Activated CD4-positive, alpha-beta T cell treated with anti-CD3 and anti-CD28 coated beads for 36 hours (primary cell): ENCODE data around the gene COL17A1. TPM values are rescaled to one million over a fixed set of nuclear protein-coding genes. Genes with fewer than 3 reads are reported as not detected.

Experiments used
- ATAC-seq: fragments of 200-7000 bp; cut with Tn5 transposase; one replicate; pipeline ENCODE4 v1.10.0; 2021; ENCODE audit warnings: mild to moderate bottlenecking, moderate library complexity
- CTCF ChIA-PET: fragments of 350-600 bp; sonication (Branson Sonifier 250); formaldehyde crosslinking; loops from one replicate; lab custom pipeline; 2021; ENCODE audit warnings: antibody characterized with exemption; lab: Charles Lee
- POLR2A ChIA-PET: fragments of 350-600 bp; sonication (Branson Sonifier 250); formaldehyde crosslinking; loops from one replicate; lab custom pipeline; 2021; ENCODE audit warnings: antibody characterized with exemption, inconsistent platforms; lab: Charles Lee
- DNase-seq: peaks from one replicate; pipeline ENCODE4 v3.0.0-alpha.2; 2020
- H3K27ac Mint-ChIP-seq: one replicate; pipeline ENCODE4 v1.8.0; 2021; ENCODE audit warnings: mixed read lengths
- H3K27me3 Mint-ChIP-seq: one replicate; pipeline ENCODE4 v1.8.0; 2021; ENCODE audit warnings: mixed read lengths
- H3K36me3 Mint-ChIP-seq: one replicate; pipeline ENCODE4 v1.8.0; 2021; ENCODE audit warnings: low read depth, mixed read lengths
- H3K4me1 Mint-ChIP-seq: one replicate; pipeline ENCODE4 v1.8.0; 2021; ENCODE audit warnings: mixed read lengths
- H3K4me3 Mint-ChIP-seq: one replicate; pipeline ENCODE4 v1.8.0; 2021; ENCODE audit warnings: mild to moderate bottlenecking, moderate library complexity, mixed read lengths
- H3K9me3 Mint-ChIP-seq: one replicate; pipeline ENCODE4 v1.8.0; 2021; ENCODE audit warnings: low read depth, mixed read lengths
- intact Hi-C, 2 experiments: fragments of 100-400 bp; cut with DNase I in 1 of 2; cut with micrococcal nuclease in 1 of 2; formaldehyde crosslinking; loops; one replicate each; pipeline versions ENCODE4 v1.14.2 to v1.15.1; 2022 to 2024; cut with DNase I, micrococcal nuclease
- total RNA-seq, 2 experiments: library from RNA; stranded (reverse); gene quantifications; one replicate each; pipeline ENCODE4 v1.2.3, GENCODE V29; 2021

The COL17A1 gene
- total RNA-seq, 2 experiments from 2014 or later = not detected

DNA sequence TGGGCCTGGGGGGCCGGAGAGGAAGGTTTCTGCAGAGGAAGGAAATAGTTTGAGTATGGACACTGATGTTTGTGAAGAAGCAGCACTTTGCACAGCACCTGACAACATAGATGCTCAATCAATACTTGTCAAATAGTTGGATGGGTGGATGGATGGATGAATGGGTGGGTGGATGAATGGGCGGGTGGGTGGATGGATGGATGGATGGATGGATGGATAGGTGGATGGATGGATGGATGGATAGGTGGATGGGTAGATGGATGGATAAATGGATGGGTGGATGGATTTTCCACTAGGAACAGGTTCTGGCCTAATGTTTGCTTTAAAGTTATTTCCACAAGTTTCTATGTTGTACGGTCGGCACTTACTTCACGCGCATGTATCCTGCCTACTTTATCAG is 45.3 kb downstream of the COL17A1 start:
- H3K4me1 Mint-ChIP-seq = no peaks in the 10 kb centered on the region
- H3K36me3 Mint-ChIP-seq = no peaks in the 10 kb centered on the region
- intact Hi-C loops = loop anchor here in 1 of 2 experiments (10.0 kb wide), 1 partner anchor 164 kb away; no protein-coding TSS in a partner anchor
- DNase-seq (no peak), ATAC-seq (no peak)
- H3K27ac Mint-ChIP-seq = no peak overlapping the region
- ChIA-PET POLR2A (no interaction called here), CTCF (interaction anchor here (0.7 kb wide), 1 partner anchor 166 kb away, joined by 4 read pairs; no protein-coding TSS in a partner anchor)
- H3K4me3 Mint-ChIP-seq = no peak overlapping the region
- H3K27me3 Mint-ChIP-seq = no peaks in the 10 kb centered on the region
- no peaks in the 10 kb centered on the region for H3K9me3 Mint-ChIP-seq

DNA sequence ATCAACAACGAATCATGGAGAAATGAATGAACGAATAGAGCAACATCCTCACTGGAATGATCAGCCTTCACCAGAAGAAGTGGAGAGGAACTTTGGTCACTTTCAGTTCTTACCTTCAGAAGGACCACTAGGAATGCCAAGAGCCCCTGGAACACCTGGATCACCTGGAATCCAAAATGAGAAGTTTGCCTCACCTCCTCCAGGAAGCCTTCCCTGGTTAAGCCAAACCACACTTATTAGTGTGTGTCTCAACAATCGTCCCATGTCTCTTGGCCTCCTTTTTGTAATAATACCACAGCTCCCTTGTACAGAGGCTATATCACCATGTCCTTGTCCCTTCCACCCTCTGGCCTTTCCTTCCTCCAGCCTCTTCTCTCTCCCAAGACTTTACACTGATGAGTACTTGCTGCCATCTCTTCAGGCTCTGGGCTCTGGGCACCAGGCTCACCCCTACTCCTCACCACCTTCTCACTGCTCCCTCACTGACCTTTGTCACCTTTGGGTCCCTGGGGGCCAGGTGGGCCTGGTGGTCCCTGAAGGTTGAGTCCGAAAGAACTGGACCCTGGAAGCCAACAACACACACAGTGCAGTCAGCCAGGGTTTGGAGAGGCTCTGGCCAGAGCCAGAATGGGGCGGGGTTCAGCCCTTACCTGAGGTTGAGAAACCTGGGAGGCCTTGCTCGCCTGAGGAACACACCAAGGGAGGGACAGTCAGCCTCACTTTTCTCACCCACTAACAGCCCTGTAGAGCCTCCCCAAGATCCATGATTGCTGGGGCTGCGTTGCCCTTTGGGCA is 46.5 kb downstream of the COL17A1 start:
- Mint-ChIP-seq H3K4me1 (no peaks in the 10 kb centered on the region), H3K9me3 (no peaks in the 10 kb centered on the region), H3K36me3 (no peaks in the 10 kb centered on the region), H3K27me3 (no peaks in the 10 kb centered on the region), H3K27ac (no peak overlapping the region), H3K4me3 (no peak overlapping the region)
- CTCF ChIA-PET = no interaction called here
- DNase-seq (no peak), ATAC-seq (no peak)
- POLR2A ChIA-PET = no interaction called here
- intact Hi-C loops = no loop called here

DNA sequence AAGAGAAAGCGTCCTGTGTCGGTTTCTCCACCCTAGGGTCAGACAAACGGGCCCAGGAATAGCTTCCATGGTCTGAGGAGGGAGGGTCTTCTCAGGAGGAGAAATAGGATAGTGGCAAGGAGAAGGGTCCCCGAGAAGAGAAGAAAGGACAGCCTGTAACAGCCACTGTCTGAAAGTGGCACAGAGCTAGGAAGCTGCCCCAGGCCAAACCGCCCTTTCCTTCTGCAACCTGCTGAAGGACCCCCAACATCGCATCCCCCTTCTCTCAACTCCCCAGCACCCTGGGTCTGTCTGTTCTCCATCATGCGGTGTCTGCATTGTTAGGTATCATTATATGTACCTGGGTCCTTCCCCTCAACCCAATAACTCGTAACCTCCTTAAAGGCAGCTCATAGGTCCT is 47.1 kb downstream of the COL17A1 start:
- ChIA-PET POLR2A (no interaction called here), CTCF (no interaction called here)
- no peaks in the 10 kb centered on the region for H3K4me1 Mint-ChIP-seq
- no peaks in the 10 kb centered on the region for H3K27me3 Mint-ChIP-seq
- intact Hi-C loops = no loop called here
- H3K9me3 Mint-ChIP-seq = no peaks in the 10 kb centered on the region
- DNase-seq (no peak), ATAC-seq (no peak)
- H3K27ac Mint-ChIP-seq = no peak overlapping the region
- H3K4me3 Mint-ChIP-seq = no peak overlapping the region
- no peaks in the 10 kb centered on the region for H3K36me3 Mint-ChIP-seq

DNA sequence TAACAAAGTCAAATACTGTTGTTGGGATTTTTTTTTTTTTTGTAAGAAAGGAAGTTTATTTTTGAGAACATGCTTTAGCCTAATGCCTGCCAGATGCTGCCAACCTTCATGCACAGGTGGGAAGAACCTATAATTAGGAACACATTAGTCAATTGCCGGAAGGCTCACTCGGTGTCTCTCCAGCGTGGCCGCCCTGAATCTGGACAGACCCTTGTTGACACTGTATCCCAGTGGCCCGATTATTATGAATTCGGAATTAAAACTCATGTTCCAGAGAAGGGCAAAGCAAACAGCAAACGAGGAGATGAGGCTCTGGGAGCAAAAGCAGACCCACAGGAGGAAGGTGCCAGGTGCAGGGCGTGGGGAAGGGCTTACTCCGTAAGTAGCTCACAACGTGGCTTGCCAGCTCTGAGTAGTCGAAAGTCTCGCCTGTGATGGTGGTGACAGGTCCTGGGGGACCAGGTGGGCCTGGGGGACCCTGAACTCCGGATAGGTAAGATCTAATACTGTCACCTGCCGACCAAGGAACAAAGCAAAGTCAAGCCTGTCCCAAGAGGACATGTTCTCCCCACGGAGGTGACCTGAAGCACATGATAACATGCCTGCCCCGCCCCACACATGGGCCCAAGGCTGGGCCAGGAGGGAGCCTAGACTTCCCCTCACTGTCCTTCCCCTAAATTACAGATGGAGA is 48.3 kb downstream of the COL17A1 start:
- Mint-ChIP-seq H3K27ac (no peak overlapping the region), H3K4me3 (no peak overlapping the region), H3K36me3 (peaks cover 2% of the 10 kb centered on the region), H3K4me1 (no peaks in the 10 kb centered on the region), H3K9me3 (no peaks in the 10 kb centered on the region), H3K27me3 (no peaks in the 10 kb centered on the region)
- ChIA-PET CTCF (no interaction called here), POLR2A (no interaction called here)
- intact Hi-C loops = no loop called here
- DNase-seq (no peak), ATAC-seq (no peak)

DNA sequence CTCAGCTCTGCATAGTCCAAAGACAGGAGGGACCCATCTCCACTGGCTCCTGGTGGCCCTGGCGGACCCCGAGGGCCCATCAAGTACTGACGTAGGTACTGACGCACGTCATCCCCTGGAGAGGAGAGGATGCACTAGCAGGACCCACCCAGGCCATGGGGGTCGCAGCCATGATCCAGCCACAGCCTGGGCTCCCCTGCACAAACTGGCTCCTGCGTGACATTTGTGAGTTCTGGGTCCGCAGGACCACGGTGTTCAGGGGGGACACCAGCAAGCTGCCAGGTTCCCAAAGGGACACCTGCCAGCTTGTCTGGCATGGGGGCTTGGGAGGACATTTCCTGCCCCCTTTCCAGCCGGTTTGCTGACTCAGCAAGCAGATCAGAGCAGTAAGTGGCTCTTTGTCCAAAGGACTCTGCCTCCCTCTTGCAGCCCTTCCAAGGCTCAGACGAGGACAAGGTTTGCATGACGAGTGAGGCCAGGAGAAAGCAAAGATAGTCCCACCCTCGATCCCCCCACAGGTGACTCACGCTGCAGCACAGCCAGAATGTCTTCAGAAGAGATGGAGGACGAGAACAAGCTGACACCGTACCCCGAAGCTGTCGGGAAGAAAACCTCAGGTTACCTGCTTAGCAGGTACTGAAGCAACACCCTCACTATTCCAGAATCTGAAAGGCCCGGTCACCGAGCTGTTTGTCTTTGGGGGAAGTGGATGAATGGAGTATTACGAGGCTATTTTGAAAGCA is 49.0 kb downstream of the COL17A1 start:
- no peak overlapping the region for H3K27ac Mint-ChIP-seq
- H3K4me3 Mint-ChIP-seq = no peak overlapping the region
- intact Hi-C loops = no loop called here
- CTCF ChIA-PET = no interaction called here
- no peaks in the 10 kb centered on the region for H3K4me1 Mint-ChIP-seq
- no peaks in the 10 kb centered on the region for H3K9me3 Mint-ChIP-seq
- no peaks in the 10 kb centered on the region for H3K27me3 Mint-ChIP-seq
- ATAC-seq = no peak
- H3K36me3 Mint-ChIP-seq = peaks cover 3% of the 10 kb centered on the region
- POLR2A ChIA-PET = no interaction called here
- DNase-seq = no peak

DNA sequence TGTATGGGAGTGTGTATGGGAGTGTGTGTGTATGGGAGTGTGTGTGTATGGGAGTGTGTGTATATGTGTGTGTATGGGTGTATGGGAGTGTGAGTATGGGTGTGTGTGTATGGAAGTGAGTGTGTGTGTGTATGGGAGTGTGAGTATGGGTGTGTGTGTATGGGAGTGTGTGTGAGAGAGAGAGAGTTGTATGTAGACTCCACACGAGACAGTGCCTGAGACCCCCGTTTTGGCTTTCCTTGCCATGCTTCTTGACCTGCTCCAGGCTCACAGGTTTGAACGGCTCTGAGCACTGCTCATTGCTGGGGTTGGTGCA is 49.7 kb downstream of the COL17A1 start:
- ATAC-seq = peak; percentile 49
- Mint-ChIP-seq H3K4me1 (no peaks in the 10 kb centered on the region), H3K27me3 (no peaks in the 10 kb centered on the region), H3K4me3 (no peak overlapping the region), H3K36me3 (peaks cover 7% of the 10 kb centered on the region), H3K27ac (no peak overlapping the region), H3K9me3 (no peaks in the 10 kb centered on the region)
- intact Hi-C loops = no loop called here
- no peak for DNase-seq
- ChIA-PET POLR2A (no interaction called here), CTCF (no interaction called here)

DNA sequence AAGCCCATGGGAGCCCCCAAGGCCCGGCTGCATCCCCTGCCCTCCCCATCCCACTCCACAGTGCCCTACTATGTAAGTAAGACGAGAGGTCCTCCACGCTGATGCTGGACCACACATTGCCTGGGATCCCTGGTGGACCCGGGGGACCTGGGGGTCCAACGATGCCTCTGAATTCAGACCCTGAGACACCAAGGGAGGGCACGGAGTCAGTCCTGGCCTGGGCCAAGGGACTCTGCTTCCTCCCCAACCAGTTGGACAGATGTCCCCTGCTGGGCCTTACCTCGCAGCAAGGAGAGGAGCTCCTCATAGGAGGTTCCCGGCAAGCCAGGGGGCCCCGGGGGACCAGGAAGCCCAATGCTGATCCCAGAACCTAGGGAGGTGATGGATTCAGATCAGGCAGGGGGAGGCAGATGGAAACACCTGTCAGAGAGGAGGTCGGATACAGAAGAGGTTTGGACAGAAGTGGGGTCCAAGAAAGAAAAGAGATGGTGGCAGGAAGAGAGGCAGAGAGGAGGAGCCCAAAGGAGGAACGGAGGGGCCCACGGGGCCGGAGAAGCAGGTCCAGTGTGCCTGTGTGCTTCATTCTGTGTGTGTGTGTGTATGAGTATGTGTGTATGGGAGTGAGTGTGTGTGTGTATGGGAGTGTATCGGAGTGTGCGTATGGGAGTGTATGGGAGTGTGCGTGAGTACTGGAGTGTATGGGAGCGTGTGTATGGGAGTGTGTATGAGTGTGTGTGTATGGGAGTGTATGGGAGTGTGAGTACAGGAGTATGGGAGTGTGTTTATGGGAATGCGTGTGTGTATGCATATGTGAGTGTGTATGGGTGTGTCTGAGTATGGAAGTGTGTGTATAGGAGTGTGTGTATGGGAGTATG is 50.2 kb downstream of the COL17A1 start:
- no peak for DNase-seq
- ChIA-PET CTCF (no interaction called here), POLR2A (interaction anchor here (0.6 kb wide), 1 partner anchor 27 kb away, joined by 3 read pairs; no protein-coding TSS in a partner anchor)
- H3K4me3 Mint-ChIP-seq = no peak overlapping the region
- no peaks in the 10 kb centered on the region for H3K9me3 Mint-ChIP-seq
- H3K27ac Mint-ChIP-seq = no peak overlapping the region
- peaks cover 7% of the 10 kb centered on the region for H3K36me3 Mint-ChIP-seq
- intact Hi-C loops = no loop called here
- no peaks in the 10 kb centered on the region for H3K27me3 Mint-ChIP-seq
- H3K4me1 Mint-ChIP-seq = no peaks in the 10 kb centered on the region
- no peak for ATAC-seq

DNA sequence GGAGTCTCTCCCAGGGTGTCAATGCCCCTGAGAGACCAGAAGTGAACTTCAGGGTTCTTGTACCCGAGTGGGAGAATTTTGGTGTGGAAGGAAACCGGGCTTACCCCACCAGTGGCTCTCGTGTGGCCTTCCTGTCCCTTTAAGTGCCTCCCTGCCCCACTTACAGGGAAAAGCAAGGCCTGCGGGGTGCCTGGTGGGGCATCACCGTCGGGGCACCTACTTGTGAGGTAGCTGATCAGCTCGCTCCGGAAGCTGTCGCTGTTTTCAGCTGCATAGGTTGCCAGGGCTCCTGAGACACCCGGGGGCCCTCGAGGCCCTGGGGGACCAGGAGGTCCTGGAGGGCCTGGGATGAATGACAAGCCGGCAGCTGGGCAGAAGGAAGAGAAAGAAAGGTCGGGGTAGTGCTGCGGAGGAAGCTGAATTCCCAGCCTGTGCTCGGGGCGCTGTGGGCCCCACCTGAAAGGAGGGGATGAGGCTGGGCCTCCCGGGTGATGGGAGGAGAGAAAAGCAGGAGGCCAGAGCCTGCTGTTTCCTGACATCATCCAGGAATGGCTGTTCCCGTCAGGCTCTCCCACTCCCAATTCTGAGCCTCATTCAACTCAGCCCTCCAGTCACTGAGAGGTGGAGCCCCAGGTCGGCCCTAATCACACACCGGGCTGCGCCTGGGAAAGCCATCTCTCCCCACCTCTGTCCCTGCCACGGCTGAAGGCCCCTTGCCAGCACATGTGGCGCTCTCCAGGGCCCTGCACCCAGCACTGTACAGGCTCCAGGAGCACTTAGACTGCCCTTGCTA is 51.1 kb downstream of the COL17A1 start:
- H3K9me3 Mint-ChIP-seq = no peaks in the 10 kb centered on the region

DNA sequence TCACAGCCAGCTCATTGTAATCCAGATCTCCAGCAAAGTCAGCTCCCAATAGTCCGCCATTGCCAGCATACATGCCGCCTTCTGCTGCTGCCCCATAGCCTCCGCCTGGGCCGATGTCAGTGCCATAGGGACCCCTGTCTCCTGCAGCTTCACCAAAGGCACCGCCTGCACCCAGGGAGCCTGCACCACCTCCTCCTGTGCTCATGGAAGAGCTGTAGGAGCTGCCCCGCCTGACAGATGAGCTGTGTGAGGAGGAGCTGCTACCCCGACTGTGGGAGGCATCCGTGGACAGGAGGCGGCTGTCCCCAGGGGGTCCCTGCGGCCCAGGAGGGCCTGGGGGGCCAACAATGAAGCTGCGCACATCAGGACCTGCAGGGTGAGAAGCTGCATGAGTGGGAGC is 51.7 kb downstream of the COL17A1 start:
- intact Hi-C loops = no loop called here
- H3K4me3 Mint-ChIP-seq = no peak overlapping the region
- POLR2A ChIA-PET = no interaction called here
- ATAC-seq (no peak), DNase-seq (no peak)
- H3K36me3 Mint-ChIP-seq = peaks cover 13% of the 10 kb centered on the region
- H3K27ac Mint-ChIP-seq = no peak overlapping the region
- no peaks in the 10 kb centered on the region for H3K4me1 Mint-ChIP-seq
- CTCF ChIA-PET = interaction anchor here (0.9 kb wide), 1 partner anchor 16 kb away, joined by 3 read pairs; no protein-coding TSS in a partner anchor
- H3K9me3 Mint-ChIP-seq = no peaks in the 10 kb centered on the region
- no peaks in the 10 kb centered on the region for H3K27me3 Mint-ChIP-seq

More for the DNA sequence above, 51.1 kb downstream of the COL17A1 start:
- Mint-ChIP-seq H3K4me3 (no peak overlapping the region), H3K27ac (no peak overlapping the region), H3K27me3 (no peaks in the 10 kb centered on the region), H3K36me3 (peaks cover 8% of the 10 kb centered on the region), H3K4me1 (no peaks in the 10 kb centered on the region)
- intact Hi-C loops = no loop called here
- DNase-seq = no peak
- ATAC-seq = no peak
- ChIA-PET CTCF (no interaction called here), POLR2A (interaction anchor here (0.6 kb wide), 1 partner anchor 27 kb away, joined by 3 read pairs; no protein-coding TSS in a partner anchor)

DNA sequence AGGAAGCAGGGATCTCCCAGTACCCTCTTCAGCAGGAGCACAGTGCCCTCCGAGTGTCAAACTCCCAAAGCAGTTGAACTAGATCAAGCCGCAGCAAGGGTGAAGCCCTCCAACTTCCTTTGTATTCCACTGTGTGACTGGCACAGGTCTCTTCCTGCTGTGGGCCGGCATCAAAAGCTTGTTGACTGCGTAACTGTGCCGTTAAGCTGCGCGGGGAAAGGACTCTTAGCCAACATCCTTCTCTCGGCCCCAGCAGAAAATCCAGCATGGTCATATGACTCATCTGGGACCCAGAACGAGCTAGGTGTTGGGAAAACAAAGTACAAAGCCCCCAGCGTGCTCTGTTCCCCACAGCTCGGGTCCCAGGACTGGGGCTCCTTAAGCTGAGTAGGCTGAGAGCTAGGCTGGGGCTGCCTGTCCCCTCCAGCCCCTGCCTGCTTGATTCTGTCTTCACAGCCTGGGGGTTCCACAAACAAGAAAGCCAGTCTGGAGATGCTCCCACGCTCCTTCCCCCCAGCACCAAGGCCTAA is 52.2 kb downstream of the COL17A1 start:
- ATAC-seq (no peak), DNase-seq (no peak)
- Mint-ChIP-seq H3K27ac (no peak overlapping the region), H3K9me3 (no peaks in the 10 kb centered on the region), H3K27me3 (no peaks in the 10 kb centered on the region), H3K4me3 (no peak overlapping the region), H3K36me3 (peaks cover 14% of the 10 kb centered on the region), H3K4me1 (peaks cover 2% of the 10 kb centered on the region)
- intact Hi-C loops = no loop called here
- ChIA-PET CTCF (interaction anchor here (0.6 to 0.9 kb wide), 2 partner anchors 16 to 324 kb away, joined by 3 to 4 read pairs; no protein-coding TSS in a partner anchor), POLR2A (no interaction called here)
